Liver (tissue), 9 donors: Measurements from ENCODE around the gene LIPC. TPM values are rescaled to one million over a fixed set of nuclear protein-coding genes. Genes with fewer than 3 reads are reported as not detected.

ENCODE experiments used
- DNase-seq: peaks from one replicate; pipeline ENCODE4 v3.0.0-alpha.2; 2017; ENCODE audit warnings: low spot score
- H3K27ac ChIP-seq, 2 donors: one replicate each; pipeline ENCODE4 v1.7.0; 2013; ENCODE audit warnings: inconsistent platforms in 2 of 2, low read length in 2 of 2, control low read depth in 1 of 2, low read depth in 1 of 2, mild to moderate bottlenecking in 1 of 2
- H3K27me3 ChIP-seq, 4 donors: one replicate each; pipeline versions ENCODE4 v1.6.1 to v1.7.0; 2013; ENCODE audit warnings: low read length in 3 of 4, inconsistent platforms in 1 of 4, mild to moderate bottlenecking in 1 of 4, moderate library complexity in 1 of 4; ENCODE audit not compliant: control insufficient read depth in 4 of 4, insufficient read depth in 4 of 4
- H3K36me3 ChIP-seq, 4 donors: one replicate each; pipeline versions ENCODE4 v1.6.1 to v1.7.0; 2013; ENCODE audit warnings: low read length in 3 of 4, mild to moderate bottlenecking in 3 of 4, low read depth in 1 of 4, moderate library complexity in 1 of 4; ENCODE audit not compliant: control insufficient read depth in 4 of 4, insufficient read depth in 3 of 4
- H3K4me1 ChIP-seq, 4 donors: one replicate each; pipeline versions ENCODE4 v1.6.1 to v1.7.0; 2013; ENCODE audit warnings: low read length in 3 of 4, mild to moderate bottlenecking in 3 of 4, moderate library complexity in 1 of 4; ENCODE audit not compliant: control insufficient read depth in 4 of 4, insufficient read depth in 4 of 4
- H3K4me3 ChIP-seq, 3 donors: one replicate each; pipeline versions ENCODE4 v1.6.1 to v1.7.0; 2013; ENCODE audit warnings: low read length in 3 of 3, control low read depth in 1 of 3, low read depth in 1 of 3, mild to moderate bottlenecking in 1 of 3
- H3K9ac ChIP-seq, 2 donors: one replicate each; pipeline ENCODE4 v1.7.0; 2013; ENCODE audit warnings: low read length in 2 of 2, mild to moderate bottlenecking in 2 of 2, moderate library complexity in 2 of 2, control low read depth in 1 of 2, low read depth in 1 of 2
- H3K9me3 ChIP-seq, 4 donors: one replicate each; pipeline versions ENCODE4 v1.6.1 to v1.7.0; 2013; ENCODE audit warnings: low read length in 3 of 4; ENCODE audit not compliant: control insufficient read depth in 4 of 4
- ATF3 ChIP-seq: IDR thresholded peaks from 2 replicates; pipeline ENCODE4 v1.6.1; 2016; ENCODE audit warnings: antibody characterized with exemption
- CTCF ChIP-seq: fragments of 150-350 bp; IDR thresholded peaks from 2 replicates; pipeline ENCODE4 v1.5.1; 2017; ENCODE audit warnings: improper control_type of control experiment, low read depth, low read length; ENCODE audit not compliant: missing input control
- FOXA1 ChIP-seq: IDR thresholded peaks from 2 replicates; pipeline ENCODE4 v1.6.1; 2016; ENCODE audit warnings: antibody characterized with exemption
- FOXA2 ChIP-seq: IDR thresholded peaks from 2 replicates; pipeline ENCODE4 v1.6.1; 2016; ENCODE audit warnings: antibody characterized with exemption
- GABPA ChIP-seq, 2 donors: IDR thresholded peaks in 1 of 2; conservative IDR thresholded peaks in 1 of 2; 2 replicates each; pipeline ENCODE4 v1.6.1; 2016; ENCODE audit warnings: antibody characterized with exemption in 2 of 2, mild to moderate bottlenecking in 1 of 2, moderate library complexity in 1 of 2
- JUND ChIP-seq, 2 donors: IDR thresholded peaks; 2 replicates each; pipeline ENCODE4 v1.6.1; 2016; ENCODE audit warnings: antibody characterized with exemption in 2 of 2
- MAX ChIP-seq: IDR thresholded peaks from 2 replicates; pipeline ENCODE4 v1.6.1; 2016; ENCODE audit warnings: antibody characterized with exemption
- NR2F2 ChIP-seq: IDR thresholded peaks from 2 replicates; pipeline ENCODE4 v1.6.1; 2016; ENCODE audit warnings: antibody characterized with exemption
- RAD21 ChIP-seq, 2 donors: IDR thresholded peaks; 2 replicates each; pipeline ENCODE4 v1.6.1; 2016; ENCODE audit warnings: antibody characterized with exemption in 2 of 2, mild to moderate bottlenecking in 2 of 2
- REST ChIP-seq: IDR thresholded peaks from 2 replicates; pipeline ENCODE4 v1.6.1; 2016; ENCODE audit warnings: antibody characterized with exemption, mild to moderate bottlenecking
- RXRA ChIP-seq, 2 donors: IDR thresholded peaks; 2 replicates each; pipeline ENCODE4 v1.6.1; 2017 to 2018; ENCODE audit warnings: antibody characterized with exemption in 2 of 2, mild to moderate bottlenecking in 1 of 2
- SP1 ChIP-seq: IDR thresholded peaks from 2 replicates; pipeline ENCODE4 v1.6.1; 2018; ENCODE audit warnings: antibody characterized with exemption, mild to moderate bottlenecking
- TAF1 ChIP-seq: conservative IDR thresholded peaks from 2 replicates; pipeline ENCODE4 v1.6.1; 2016; ENCODE audit warnings: antibody characterized with exemption, mild to moderate bottlenecking
- YY1 ChIP-seq: IDR thresholded peaks from 2 replicates; pipeline ENCODE4 v1.6.1; 2016; ENCODE audit warnings: antibody characterized with exemption, mild to moderate bottlenecking
- ZBTB33 ChIP-seq: IDR thresholded peaks from 2 replicates; pipeline ENCODE4 v1.6.1; 2016; ENCODE audit warnings: antibody characterized with exemption
- WGBS: extraction: QIAGEN DNeasy Blood & Tissue Kit; methylation state at CpG from one replicate; pipeline ENCODE4 v1.1.7; 2013; 5-methylcytosine and 5-hydroxymethylcytosine counted together
- polyA plus RNA-seq, 2 donors: library from polyadenylated mRNA; stranded (reverse) in 1 of 2; unstranded in 1 of 2; fragments of 200-250 nt in 1 of 2; fragments of >200 nt in 1 of 2; fragmentation: Nextera tagmentation in 1 of 2; extraction: Ambion mirVana in 1 of 2; gene quantifications; one replicate each; pipeline versions ENCODE4 v1.2.1 to v1.2.3, GENCODE V29; 2013 to 2015
- total RNA-seq, 2 donors: library from RNA; depleted of rRNA; stranded (reverse); fragments of >200 nt; gene quantifications; one replicate each; pipeline ENCODE4 v1.2.3, GENCODE V29; 2014
- donor health status: healthy.
- donor health status: healthy.
- donor health status: healthy.
- donor health status: healthy.
- donor health status: healthy.

The LIPC gene
- total and polyA plus RNA-seq, 4 donors, result 60.1 to 268 (median 131) TPM

- Histone ChIP-seq H3K4me1 (peaks cover 4 to 20% (median 11%) of the 10 kb centered on the region in 4 donors), H3K27ac (no peak overlapping the region), H3K4me3 (no peak overlapping the region), H3K9ac (no peak overlapping the region), H3K36me3 (no peaks in the 10 kb centered on the region), H3K27me3 (no peaks in the 10 kb centered on the region), H3K9me3 (no peaks in the 10 kb centered on the region)
- WGBS, result 94% methylated on average over 3 of the region's 3 CpGs
- no peak for DNase-seq
- no peak for TF ChIP-seq CTCF
- no peak for TF ChIP-seq JUND (IDR thresholded peaks at IDR 0.05)
Measured at GRCh38 chr15:58415636-58416035, 16.2 kb upstream of the LIPC start.

- no peak overlapping the region for H3K4me3 ChIP-seq
- H3K9me3 ChIP-seq, result no peaks in the 10 kb centered on the region
- H3K36me3 ChIP-seq, result no peaks in the 10 kb centered on the region
- H3K9ac ChIP-seq, result no peak overlapping the region
- TF ChIP-seq GABPA (IDR thresholded peaks at IDR 0.05 in 1 of 2, conservative IDR thresholded peaks at IDR 0.05 in 1 of 2), result no peak
- TF ChIP-seq MAX, result no peak
- TF ChIP-seq SP1, result no peak
- no peak for TF ChIP-seq FOXA2
- TF ChIP-seq JUND (IDR thresholded peaks at IDR 0.05), result no peak
- TF ChIP-seq YY1, result no peak
- TF ChIP-seq ZBTB33, result no peak
- no peak for TF ChIP-seq ATF3
- TF ChIP-seq NR2F2, result no peak
- no peak for TF ChIP-seq RAD21 (IDR thresholded peaks at IDR 0.05)
- no peak for TF ChIP-seq REST
- no peak for TF ChIP-seq FOXA1
- no peak for TF ChIP-seq TAF1
- no peak for TF ChIP-seq RXRA (IDR thresholded peaks at IDR 0.05)
- WGBS, result 81% methylated on average over 5 of the region's 5 CpGs
- no peak for DNase-seq
- no peaks in the 10 kb centered on the region for H3K27me3 ChIP-seq
- no peak overlapping the region for H3K27ac ChIP-seq
- peaks cover 4 to 20% (median 14%) of the 10 kb centered on the region in 4 donors for H3K4me1 ChIP-seq
Measured at GRCh38 chr15:58416963-58417362, 14.8 kb upstream of the LIPC start.
